ENCODE data around the gene ZBP1.
A peak's percentile ranks its signal among the peaks of the same experiment; 100 is the strongest.

Gene ZBP1

GRCh38 chr20:57596358-57596757 is 23.9 kb downstream of the ZBP1 start:
- no peak for DNase-seq

GRCh38 chr20:57595041-57596030 is 24.9 kb downstream of the ZBP1 start:
- DNase-seq: no peak

GRCh38 chr20:57594092-57594951 is 25.9 kb downstream of the ZBP1 start:
- peak in 1 of 2 experiments; percentile 17 for DNase-seq

- DNase-seq: no peak
These were observed 26.9 kb downstream of the ZBP1 start for GRCh38 chr20:57593134-57593886.

- no peak for DNase-seq
These were observed 27.7 kb downstream of the ZBP1 start for GRCh38 chr20:57592263-57593092.

- no peak for DNase-seq
These were observed 28.7 kb downstream of the ZBP1 start for GRCh38 chr20:57591289-57592229.

- no peak for DNase-seq
These were observed 29.5 kb downstream of the ZBP1 start for GRCh38 chr20:57590485-57591288.

- DNase-seq: no peak
These were observed 30.3 kb downstream of the ZBP1 start for GRCh38 chr20:57589728-57590484.

GRCh38 chr20:57589123-57589727 is 31.0 kb downstream of the ZBP1 start:
- no peak for DNase-seq

- no peak for DNase-seq
These were observed 31.6 kb downstream of the ZBP1 start for GRCh38 chr20:57588596-57588995.

- no peak for DNase-seq
These were observed 32.2 kb downstream of the ZBP1 start for GRCh38 chr20:57587989-57588377.

- no peak for DNase-seq
These were observed 32.8 kb downstream of the ZBP1 start for GRCh38 chr20:57587278-57587988.

- no peak for DNase-seq
These were observed 33.3 kb downstream of the ZBP1 start for GRCh38 chr20:57586943-57587277.

- no peak for DNase-seq
These were observed 33.8 kb downstream of the ZBP1 start for GRCh38 chr20:57586370-57586793.

GRCh38 chr20:57585466-57586213 is 34.6 kb downstream of the ZBP1 start:
- DNase-seq: no peak

- DNase-seq: no peak
These were observed 35.3 kb downstream of the ZBP1 start for GRCh38 chr20:57584768-57585461.
